HG02973 (cell line): ENCODE data around the gene PROK1.
"Not testable (repeated sequence)": the region's sequence is repeated elsewhere in the genome, so short reads cannot be mapped to it uniquely, and the experiment has no call there.

Source experiments
- ATAC-seq: cut with Tn5 transposase; IDR thresholded peaks from one replicate; pipeline ENCODE4 v1.9.1; 2021; ENCODE audit warnings: moderate library complexity; ENCODE audit not compliant: unreplicated experiment

Gene PROK1, protein sequence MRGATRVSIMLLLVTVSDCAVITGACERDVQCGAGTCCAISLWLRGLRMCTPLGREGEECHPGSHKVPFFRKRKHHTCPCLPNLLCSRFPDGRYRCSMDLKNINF

DNA sequence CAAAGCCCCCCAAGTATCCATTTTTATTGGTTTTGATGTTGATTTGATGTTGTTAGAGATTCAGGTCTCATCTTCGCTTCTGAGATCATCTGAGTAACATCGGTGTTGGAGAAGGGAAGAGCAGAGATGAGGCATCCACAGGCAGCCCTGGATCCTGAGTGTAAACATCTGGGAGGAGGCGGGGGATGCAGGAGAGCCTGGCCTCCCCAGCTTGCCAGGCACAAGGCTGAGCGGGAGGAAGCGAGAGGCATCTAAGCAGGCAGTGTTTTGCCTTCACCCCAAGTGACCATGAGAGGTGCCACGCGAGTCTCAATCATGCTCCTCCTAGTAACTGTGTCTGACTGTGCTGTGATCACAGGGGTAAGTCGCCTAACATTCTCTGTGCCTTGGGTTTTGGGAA is at the start of gene PROK1:
PROK1 (plus strand) TSS at position 221 of the 400 bp plus-strand sequence; CDS start at position 289, 68 bp downstream.
- no peak for ATAC-seq

DNA sequence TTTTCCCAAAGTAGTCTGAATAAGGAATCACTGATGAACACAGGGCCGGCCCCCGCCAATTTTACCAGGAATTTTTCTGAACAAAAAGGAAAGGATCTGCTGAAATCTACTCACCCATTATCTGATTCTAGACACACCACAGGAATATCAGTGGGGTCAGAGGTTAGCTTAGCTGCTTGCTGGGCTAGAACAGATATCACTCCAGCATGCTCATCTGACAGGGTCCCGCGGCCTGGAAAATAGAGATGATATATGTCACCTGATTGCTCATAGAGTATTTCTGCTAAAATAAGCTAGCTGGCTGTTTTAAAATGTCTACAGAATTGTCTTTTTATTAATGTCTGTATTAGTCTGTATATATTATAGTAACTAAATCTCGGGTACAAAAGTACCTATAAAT is 47.1 kb upstream of the PROK1 start:
- ATAC-seq: no peak

DNA sequence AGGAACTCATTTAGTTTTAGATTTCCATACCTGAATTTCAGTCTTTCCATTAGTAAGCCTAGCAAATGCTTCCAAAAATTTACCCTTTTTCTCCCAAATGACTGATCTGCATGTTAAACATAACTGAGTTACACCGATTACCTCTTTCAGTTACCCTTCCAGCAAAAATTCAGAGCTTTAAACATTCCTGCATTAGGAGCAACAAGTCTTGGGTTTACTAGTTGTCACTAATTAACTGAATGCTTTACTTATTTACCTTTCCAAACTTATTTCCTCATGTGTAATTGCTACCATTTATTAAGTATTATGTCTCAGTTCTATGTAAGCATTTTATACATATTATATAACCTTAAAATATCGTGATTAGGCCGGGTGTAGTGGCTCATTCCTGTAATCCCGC is 46.5 kb upstream of the PROK1 start:
- ATAC-seq: no peak

DNA sequence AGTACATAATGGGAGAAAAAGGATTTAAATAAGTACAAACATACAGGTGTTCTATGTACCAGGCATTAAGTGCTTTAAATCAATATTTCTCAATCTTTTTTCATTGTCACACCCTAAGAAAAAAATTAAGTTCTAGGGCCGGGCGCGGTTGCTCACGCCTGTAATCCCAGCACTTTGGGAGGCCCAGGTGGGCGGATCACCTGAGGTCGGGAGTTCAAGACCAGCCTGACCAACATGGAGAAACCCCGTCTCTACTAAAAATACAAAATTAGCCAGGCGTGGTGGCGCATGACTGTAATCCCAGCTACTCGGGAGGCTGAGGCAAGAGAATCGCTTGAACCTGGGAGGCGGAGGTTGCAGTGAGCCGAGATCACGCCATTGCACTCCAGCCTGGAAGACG is 44.5 kb upstream of the PROK1 start:
- not testable (repeated sequence) for ATAC-seq

DNA sequence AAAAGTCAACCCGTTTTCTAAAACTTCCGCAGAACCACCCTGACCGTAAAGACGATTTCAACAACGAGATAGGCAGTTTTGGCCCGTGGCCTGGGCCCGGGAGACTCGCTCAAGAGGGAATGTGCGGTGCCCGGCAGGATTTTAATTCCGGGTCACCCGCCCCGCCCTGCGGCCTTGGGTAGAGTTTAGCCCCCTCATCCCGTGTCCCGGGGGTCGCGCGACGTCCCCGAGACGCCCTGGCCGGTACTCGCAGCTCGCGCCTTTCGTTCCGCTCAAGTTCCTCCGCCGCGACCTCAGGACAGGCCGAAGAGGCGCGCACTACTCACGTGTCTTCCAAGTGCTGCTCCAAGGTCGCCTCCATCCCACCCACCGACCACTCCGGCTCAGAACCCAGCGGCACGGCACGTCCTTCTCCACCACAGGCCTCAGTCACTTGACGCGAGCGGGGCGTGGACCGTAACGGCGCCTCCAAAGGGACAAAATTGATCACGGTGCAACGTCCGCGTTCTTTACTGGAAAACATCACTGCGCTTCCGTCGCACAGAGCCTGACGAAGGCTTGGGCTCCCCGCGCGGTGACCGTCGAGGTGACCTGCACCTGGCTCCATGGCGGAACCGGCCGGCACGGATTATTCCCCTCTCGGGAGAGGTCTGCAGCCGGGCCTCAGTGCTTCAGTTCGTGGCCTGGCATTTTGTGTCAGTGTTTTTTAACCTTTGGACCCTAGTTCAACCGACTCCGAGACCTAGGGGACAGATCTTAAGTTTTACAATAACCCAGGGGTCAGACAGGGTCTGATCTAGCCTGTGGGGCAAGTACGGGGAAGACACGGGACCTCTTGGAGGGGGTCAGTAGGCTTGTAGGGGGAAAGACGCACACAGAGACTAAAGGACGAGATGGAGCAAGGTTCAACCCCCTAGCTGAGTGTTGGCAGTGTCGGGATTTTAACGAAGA is 43.4 kb upstream of the PROK1 start, which contains the start of gene LAMTOR5:
LAMTOR5 (minus strand) TSS at position 435 of the 951 bp plus-strand sequence; CDS start at position 361, 74 bp downstream.
- ATAC-seq: peak; percentile 78

DNA sequence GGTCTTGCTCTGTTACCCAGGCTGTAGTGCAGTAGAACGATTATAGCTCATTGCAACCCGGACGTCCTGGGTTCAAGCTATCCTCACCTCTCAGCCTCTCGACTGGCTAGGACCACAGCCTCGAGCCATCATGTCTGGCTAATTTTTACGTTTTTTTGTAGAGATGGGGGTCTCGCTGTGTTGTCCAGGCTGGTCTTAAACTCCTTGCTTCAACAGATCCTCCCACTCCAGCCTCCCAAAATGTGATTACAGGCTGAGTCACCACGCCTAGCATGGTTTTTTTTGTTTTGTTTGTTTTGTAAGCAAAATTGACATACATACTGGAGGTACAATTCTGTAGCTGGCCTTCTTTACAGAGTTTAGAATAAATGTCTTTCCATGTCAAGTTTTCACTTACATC is 42.5 kb upstream of the PROK1 start:
- ATAC-seq: no peak

DNA sequence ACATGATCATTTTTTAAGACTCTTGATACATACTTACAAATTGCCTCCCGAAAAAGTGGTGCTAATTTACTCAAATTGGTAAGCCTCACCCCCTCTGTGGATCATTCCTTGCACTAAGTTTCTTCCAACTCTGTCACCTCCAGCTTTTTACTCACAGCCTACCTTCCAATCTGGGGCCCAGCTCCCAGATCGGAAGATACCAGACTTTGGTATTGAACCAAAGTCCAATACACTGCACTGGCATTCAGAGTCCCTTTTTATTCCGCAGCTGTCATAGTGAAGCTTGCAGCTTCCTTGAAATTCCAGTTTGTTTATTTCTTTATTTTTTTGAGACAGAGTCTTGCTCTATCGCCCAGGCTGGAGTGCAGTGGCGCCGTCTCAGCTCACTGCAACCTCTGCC is 41.6 kb upstream of the PROK1 start:
- no peak for ATAC-seq

DNA sequence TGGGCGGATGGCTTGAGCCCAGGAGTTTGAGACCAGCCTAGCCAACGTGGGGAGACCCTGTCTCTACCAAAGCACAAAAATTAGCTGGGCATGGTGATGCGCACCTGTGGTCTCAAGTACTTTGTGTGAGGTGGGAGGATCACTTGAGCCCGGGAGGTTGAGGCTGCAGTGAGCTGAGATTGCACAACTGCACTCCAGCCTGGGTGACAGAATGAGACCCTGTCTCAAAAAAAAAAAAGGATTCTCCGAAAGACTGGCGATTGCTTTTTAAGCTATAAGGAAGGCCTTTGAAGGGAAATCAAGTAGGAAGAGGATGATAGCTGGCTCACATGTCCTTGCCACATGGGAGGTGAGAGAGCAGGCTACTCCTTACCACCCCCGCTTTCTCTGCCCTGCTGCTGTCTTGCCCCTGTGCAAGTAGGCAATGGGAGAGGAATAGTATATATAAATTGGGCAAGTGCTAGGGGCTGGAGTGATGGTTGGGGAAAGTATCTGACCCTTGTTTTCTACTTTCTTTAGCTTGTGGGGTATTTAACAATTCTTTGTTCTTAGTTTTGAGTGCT is 39.7 kb upstream of the PROK1 start:
- no peak for ATAC-seq

DNA sequence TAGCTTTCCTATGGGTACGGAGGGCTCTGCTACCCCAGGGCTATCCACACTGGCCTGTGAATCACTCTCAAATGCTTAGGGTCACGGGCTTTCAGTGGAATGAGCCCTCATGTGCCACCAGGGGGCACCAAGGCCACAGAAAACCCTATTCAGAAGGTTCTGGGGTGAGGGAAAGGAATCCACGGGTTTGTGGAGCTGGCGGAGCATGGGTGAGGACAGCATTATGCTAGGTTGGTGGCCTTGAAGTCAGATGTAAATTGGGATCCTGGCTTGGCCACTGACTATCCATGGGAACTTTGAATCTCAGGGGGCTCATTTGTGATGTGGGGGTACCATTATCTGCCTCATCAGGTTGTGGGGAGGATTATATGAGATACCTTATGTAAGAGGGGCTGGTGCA is 38.4 kb upstream of the PROK1 start:
- no peak for ATAC-seq

DNA sequence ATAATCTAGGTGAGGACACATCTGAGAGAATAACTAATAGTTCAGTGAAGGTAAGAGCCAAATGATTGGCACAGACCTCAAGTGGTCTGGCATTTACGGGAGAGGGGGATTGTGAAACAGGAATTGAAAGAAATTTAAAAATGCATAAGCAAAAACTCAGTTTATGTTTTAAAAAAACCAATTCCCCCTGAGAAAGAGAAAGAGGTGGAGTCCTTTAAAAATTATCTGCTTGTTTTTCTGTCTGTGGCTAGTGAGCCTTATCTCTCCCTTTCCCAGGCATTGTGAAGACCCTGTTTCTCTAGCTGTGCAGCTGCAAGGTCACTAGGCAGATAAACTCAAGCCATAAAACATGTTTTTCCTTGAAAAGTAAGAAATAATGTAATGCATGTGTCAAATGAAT is 37.9 kb upstream of the PROK1 start:
- not testable (repeated sequence) for ATAC-seq

DNA sequence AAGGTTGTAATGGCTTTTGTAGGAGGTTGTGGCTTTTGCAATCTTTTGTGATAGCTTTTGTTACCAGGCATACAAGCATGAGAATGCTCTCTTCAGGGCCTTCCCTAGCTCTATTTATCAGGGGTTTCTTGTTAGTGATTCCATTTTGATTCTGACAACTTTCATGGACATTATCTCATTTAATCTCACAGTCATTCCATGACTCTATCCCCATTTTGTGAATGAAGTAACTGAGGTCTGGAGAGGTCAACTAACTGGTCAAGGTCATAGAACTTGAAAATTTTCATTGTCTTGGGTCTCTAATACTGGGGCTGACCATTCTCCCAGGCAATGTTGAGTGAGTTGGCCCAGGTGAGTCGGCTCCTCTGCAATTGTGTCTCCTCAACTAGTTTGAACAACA is 32.2 kb upstream of the PROK1 start:
- ATAC-seq: no peak

DNA sequence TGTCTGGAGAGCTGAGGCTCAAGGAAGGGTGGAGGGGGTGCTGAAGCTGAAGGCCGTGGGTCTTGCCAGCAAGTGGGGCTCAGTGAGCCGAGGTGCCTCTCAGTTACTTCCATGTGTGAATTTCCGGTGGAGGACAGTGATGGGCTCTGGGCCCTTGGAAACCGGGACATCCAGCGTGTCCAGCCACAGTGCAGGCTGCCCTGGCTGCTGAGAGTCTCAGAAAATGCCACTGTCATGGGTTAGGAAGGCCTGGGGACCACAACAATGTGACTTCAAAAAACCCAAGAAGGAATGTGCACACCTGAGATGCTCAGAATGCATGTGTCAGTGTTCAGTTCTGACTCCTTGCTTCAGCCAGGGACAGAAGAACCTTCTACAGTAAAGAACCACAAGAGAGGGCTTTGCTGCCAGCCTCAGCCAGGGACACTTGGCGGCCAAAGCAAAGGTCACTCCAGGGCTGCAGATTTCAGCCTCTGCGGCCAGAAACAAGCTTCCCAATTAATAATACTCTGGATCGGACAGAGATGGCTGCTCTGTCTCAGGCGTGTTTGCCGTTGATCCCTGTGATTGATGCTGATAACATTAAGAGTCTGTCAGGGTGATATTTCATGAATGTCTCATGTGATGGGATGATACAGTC is 30.8 kb upstream of the PROK1 start:
- ATAC-seq: no peak

DNA sequence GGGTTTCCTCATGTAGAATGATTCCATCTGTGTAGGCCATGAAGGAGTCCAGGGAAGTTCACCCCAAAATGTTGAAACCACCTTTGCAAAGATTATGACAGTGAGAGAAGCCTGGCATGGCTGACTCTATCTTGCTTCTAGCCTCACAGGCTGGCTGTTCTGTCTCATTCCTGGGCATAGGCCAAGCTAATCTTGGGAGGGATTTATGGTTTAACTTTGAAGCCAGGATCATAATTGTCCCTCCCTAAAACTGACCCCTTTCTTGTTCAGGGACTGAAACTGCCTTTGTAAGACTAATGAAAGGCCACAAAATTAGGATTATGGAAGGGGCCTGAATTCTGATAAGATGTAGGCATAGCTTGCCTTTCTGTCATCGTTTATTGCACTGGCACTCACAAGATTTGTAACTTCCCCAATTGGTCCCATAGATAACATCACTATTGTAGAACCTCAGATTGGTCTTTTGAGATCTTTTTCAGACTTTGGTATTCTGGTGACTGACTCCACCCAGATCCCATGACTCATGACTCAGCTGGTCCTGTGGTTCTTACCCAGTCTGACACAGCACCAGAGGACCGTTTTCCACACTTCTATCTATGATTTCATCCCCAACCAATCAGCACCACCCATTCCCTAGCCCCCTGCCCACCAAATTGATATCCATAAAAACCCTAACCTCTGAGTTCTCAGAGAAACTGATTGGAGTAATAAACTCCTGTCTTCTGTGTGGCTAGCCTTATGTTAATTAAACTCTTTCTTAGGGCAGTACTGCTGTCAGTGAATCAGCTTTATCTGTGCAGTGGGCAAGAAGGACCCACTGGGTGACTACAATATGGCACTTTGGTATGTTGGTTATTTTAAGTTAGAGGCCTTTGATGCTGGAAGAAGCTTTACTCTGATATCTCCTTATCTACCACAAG is 29.8 kb upstream of the PROK1 start:
- no peak for ATAC-seq

DNA sequence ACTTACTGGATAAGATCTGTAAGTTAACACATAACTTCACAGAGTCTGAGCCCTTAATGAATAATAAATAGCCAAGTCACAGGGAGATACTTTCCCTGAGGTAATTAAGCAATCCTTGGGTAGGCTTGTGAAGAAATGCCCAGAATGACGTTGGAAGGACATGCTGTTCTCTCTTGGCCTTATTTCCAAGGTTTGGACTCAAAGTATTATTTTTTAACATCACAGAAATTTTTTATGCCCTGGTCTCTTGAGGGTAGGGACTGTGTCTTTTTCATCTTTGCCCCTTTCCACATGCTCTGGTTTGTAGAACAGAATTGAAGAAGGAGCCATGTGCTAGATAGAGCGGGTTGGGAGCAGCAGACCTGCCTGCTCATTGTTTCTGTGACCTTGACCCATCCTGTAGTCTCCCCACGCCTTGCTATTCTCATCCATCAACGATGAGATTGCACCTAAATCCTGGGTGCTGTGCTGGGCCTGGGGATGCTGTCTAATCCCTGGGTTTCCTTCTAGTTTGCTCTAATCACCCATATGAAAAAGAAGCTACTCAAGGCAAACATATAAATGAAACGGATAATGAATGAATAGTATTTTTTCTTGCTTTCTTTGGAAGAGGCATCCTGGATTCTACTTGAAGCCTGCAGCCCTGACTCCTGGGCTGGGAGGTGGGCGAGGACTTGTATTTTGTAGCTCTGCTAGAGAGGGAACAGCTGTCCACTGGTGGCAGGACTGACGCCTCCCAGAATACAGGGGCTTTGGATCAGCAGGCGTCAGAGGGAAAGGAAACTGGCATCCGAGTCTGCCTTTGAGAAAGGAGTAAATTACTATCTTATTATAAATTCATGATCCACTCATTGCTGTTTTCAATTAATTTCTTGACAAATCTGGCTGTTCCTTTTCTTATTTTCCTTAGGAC is 26.0 kb upstream of the PROK1 start:
- ATAC-seq: no peak

DNA sequence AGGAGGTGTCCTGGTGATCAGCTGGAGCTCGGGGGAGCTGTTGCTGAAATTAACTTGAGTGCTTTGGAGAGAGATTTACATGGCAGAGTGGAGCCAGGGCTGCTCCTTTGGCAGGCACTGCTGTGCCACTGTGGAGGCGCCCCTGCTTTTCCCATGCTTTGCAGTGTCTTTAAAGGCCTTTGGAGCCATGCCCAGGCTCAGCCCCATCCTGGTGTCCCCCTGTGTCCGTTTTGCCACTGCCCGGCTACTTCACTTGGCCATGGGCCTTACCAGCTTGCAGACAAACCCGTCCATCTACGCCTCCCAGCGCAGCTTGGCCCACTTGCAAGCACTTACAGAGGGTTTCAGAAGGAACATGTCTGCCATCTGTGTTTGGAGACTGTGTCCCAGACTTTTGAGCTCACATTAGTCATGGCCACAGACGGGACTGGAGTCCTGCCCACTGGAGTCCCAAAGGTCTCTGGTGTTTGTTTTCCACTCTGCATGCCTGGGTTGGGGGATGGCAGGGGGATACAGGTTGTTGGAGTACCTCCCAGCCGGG is 25.3 kb upstream of the PROK1 start:
- ATAC-seq: no peak

DNA sequence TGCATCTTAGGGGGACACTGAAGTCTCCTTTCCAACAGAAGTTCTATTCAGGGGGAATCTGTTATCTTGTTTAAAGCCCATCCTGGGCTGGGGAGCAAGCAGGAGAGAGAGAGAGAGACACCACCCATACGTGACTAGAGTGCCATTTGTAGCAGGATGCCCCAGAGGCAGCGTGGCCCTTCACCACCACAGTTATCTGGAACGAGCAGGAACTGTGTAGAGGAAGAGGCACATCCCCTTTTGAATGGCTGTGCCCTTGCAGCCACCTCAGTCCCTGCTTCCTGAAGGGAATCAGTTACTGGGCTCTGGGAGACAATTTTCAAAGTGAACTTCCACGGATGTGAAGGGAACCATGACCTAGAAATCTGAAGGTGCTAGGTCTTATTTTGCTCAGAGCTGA is 24.1 kb upstream of the PROK1 start:
- ATAC-seq: no peak

DNA sequence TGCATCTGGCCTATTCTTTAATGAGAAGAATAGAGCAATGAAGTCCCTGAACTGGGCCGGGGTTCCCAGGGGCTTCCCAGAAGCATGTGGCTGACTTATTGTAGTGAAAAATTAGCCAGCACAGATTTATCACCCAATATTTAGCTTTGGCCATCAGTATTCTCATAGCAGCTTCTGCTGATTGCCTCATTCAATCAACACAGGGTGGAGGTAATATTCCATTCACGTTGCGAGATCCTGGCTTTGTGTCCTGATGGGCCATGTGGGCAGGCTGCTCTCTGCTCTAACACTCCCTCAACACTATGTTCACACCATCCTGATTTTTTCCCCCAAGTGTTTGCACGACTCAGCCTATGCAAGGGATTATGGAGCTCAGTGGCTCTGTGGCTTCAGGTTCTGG is 22.0 kb upstream of the PROK1 start:
- ATAC-seq: no peak

DNA sequence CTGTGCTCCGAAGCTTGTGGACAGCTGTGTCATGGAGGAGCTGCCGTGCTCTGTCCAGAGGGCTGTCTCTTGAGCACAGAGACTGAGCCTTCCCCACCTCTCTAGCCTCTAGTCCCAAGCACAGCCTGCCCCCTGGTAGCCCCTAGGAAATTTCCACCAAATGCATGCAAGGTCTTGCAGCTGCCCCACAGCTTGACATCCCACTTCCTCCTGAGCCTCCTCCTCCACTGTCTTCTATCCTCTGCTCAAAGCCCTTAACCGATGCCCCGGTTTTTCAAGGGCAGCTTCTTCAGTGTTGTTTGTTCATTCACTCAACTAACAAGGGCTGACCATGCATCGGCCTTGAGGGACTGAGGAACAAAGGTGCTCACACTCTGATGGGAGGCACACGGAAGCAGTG is 20.6 kb upstream of the PROK1 start:
- ATAC-seq: no peak

DNA sequence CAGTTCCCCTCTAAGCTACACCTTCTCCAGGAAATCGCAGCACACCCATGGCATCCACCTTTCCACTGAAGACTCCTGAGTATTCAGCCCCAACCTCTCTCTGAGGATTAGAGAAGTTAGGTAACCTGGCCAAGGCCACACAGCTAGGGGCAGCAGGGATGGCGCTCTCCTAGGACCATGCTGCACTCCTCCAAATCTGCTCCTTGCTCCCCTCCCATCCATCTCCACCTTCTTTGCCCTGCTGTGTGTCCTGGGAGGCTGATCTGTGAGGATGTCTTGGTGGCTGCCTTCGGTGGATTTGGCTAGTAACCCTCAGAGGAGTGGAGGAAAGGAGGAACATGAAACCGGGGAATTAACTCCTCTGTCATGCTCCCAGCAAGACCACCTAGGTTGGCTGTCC is 20.0 kb upstream of the PROK1 start:
- no peak for ATAC-seq
